ENCODE data around the gene KIAA1671.

GRCh38 chr22:24935771-24936483, 16.6 kb upstream of the KIAA1671 start:
- no peak for TF ChIP-seq CTCF (IDR thresholded peaks at IDR 0.05)
- no peak for TF ChIP-seq POLR2AphosphoS5 (IDR thresholded peaks at IDR 0.05)
- no peak for TF ChIP-seq EP300 (IDR thresholded peaks at IDR 0.05)

All from gastroesophageal sphincter (tissue), 3 donors.